KMS-11 (cell line): ENCODE data around the gene MYO7B.

Experiments used
- H2AFZ ChIP-seq: fragments of 200-600 bp; sonication (generic); 2 replicates; pipeline ENCODE4 v1.6.1; 2016; ENCODE audit warnings: antibody characterized with exemption, mixed run types, low read depth
- H3K27ac ChIP-seq: fragments of 200-600 bp; sonication (generic); 2 replicates; pipeline ENCODE4 v1.6.1; 2016; ENCODE audit warnings: mild to moderate bottlenecking, mixed run types
- H3K27me3 ChIP-seq: fragments of 200-600 bp; sonication (generic); 2 replicates; pipeline ENCODE4 v1.6.1; 2017; ENCODE audit warnings: mild to moderate bottlenecking, low read depth, mixed run types, moderate library complexity; ENCODE audit not compliant: insufficient read depth
- H3K36me3 ChIP-seq: fragments of 200-600 bp; sonication (generic); 2 replicates; pipeline ENCODE4 v1.6.1; 2017; ENCODE audit warnings: mild to moderate bottlenecking, mixed run types; ENCODE audit not compliant: insufficient read depth
- H3K4me1 ChIP-seq: fragments of 200-600 bp; sonication (generic); 2 replicates; pipeline ENCODE4 v1.6.1; 2016; ENCODE audit warnings: mild to moderate bottlenecking, low read depth, mixed run types; ENCODE audit not compliant: poor library complexity, severe bottlenecking
- H3K4me2 ChIP-seq: fragments of 200-600 bp; sonication (generic); 2 replicates; pipeline ENCODE4 v1.7.0; 2016; ENCODE audit warnings: mild to moderate bottlenecking, mixed run types
- H3K4me3 ChIP-seq: fragments of 200-600 bp; sonication (generic); IDR thresholded peaks from 2 replicates; pipeline ENCODE4 v1.6.1; 2017; ENCODE audit warnings: low read depth, low read length, mixed read lengths; ENCODE audit not compliant: insufficient read depth
- H3K79me2 ChIP-seq: fragments of 200-600 bp; sonication (generic); 2 replicates; pipeline ENCODE4 v1.6.1; 2016; ENCODE audit warnings: low read depth, mixed run types; ENCODE audit not compliant: insufficient read depth
- H3K9ac ChIP-seq: fragments of 200-600 bp; sonication (generic); 2 replicates; pipeline ENCODE4 v1.6.1; 2016; ENCODE audit warnings: mild to moderate bottlenecking, mixed run types
- H4K20me1 ChIP-seq: fragments of 200-600 bp; sonication (generic); 2 replicates; pipeline ENCODE4 v1.6.1; 2016; ENCODE audit warnings: mild to moderate bottlenecking, mixed run types; ENCODE audit not compliant: insufficient read depth
- TF ChIP-seq, protein P1 (sequence below): fragments of 200-600 bp; sonication (generic); conservative IDR thresholded peaks from 2 replicates; pipeline ENCODE4 v1.6.1; 2017; ENCODE audit warnings: low read depth, mild to moderate bottlenecking, antibody characterized with exemption, low read length, moderate library complexity, mixed read lengths

MYO7B gene

DNA sequence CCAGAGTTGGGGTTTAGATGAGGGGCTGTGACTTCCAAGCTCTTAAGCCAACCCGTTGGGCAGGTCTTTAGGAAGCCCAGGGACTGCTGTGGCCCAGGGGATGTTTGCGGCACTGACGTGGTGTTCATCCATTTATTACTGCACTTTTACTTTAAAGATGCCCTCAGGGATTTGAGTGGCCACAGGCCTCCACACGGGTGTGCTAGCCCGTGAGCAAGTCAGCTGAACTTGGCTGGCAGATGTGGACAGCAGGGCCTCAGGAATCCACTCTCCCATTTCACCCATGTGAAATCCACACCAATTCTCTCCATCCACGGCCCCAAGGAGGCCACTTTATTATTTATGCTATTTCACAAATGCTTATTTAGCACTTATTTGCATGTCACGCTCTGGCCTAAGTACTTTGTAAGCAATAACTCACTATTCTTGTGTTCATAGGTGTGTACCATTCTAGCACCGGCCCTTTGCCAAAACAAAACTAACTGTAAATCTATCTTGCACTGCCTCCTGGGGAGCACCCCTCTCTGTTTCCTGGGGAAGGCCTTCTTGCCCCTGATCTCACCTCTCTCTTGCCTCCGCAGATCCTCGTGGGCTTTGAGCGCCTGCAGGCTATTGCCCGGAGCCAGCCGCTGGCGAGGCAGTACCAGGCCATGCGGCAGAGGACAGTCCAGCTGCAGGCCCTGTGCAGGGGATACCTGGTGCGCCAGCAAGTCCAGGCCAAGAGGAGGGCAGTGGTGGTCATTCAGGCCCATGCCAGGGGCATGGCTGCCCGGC, 71.3 kb downstream of the MYO7B start:
- TF ChIP-seq, protein P1, sequence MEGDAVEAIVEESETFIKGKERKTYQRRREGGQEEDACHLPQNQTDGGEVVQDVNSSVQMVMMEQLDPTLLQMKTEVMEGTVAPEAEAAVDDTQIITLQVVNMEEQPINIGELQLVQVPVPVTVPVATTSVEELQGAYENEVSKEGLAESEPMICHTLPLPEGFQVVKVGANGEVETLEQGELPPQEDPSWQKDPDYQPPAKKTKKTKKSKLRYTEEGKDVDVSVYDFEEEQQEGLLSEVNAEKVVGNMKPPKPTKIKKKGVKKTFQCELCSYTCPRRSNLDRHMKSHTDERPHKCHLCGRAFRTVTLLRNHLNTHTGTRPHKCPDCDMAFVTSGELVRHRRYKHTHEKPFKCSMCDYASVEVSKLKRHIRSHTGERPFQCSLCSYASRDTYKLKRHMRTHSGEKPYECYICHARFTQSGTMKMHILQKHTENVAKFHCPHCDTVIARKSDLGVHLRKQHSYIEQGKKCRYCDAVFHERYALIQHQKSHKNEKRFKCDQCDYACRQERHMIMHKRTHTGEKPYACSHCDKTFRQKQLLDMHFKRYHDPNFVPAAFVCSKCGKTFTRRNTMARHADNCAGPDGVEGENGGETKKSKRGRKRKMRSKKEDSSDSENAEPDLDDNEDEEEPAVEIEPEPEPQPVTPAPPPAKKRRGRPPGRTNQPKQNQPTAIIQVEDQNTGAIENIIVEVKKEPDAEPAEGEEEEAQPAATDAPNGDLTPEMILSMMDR, result no peak
- no peaks in the 10 kb centered on the region for H4K20me1 ChIP-seq
- H3K4me1 ChIP-seq, result no peaks in the 10 kb centered on the region
- H3K79me2 ChIP-seq, result no peaks in the 10 kb centered on the region
- H3K27me3 ChIP-seq, result no peaks in the 10 kb centered on the region
- no peak overlapping the region for H3K4me3 ChIP-seq
- H3K9ac ChIP-seq, result no peak overlapping the region
- H2AFZ ChIP-seq, result no peak overlapping the region
- no peaks in the 10 kb centered on the region for H3K36me3 ChIP-seq
- H3K4me2 ChIP-seq, result no peak overlapping the region
- no peak overlapping the region for H3K27ac ChIP-seq

DNA sequence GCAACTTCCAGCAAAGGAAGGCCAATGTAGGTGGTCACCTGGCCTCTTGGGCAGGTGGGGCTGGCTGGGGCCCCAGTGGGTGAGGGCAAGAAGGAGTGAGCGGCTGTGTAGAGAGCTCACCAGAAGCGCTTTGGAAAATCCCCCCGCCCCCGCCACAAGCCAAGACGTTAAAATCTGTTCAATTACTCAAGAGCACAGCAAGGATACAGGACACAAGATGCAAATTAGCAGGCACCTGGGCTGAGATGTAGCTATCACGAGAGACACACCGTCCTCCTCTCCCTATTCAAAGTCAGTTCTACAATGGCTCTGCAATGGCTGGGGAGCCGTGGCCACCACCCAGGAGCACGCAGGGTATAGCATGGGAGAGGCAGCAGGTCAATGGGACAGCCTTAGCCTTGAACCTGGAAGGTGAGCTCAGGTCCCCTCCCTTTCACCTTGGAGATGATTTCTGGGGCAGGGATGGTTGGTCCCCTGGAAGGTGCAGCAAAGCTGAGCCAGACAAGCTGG, 72.0 kb downstream of the MYO7B start:
- no peaks in the 10 kb centered on the region for H3K27me3 ChIP-seq
- no peaks in the 10 kb centered on the region for H3K79me2 ChIP-seq
- H3K36me3 ChIP-seq, result no peaks in the 10 kb centered on the region
- no peak overlapping the region for H3K4me2 ChIP-seq
- H3K27ac ChIP-seq, result no peak overlapping the region
- TF ChIP-seq, protein P1, result no peak
- H4K20me1 ChIP-seq, result no peaks in the 10 kb centered on the region
- no peaks in the 10 kb centered on the region for H3K4me1 ChIP-seq
- no peak overlapping the region for H3K9ac ChIP-seq
- no peak overlapping the region for H3K4me3 ChIP-seq
- no peak overlapping the region for H2AFZ ChIP-seq

DNA sequence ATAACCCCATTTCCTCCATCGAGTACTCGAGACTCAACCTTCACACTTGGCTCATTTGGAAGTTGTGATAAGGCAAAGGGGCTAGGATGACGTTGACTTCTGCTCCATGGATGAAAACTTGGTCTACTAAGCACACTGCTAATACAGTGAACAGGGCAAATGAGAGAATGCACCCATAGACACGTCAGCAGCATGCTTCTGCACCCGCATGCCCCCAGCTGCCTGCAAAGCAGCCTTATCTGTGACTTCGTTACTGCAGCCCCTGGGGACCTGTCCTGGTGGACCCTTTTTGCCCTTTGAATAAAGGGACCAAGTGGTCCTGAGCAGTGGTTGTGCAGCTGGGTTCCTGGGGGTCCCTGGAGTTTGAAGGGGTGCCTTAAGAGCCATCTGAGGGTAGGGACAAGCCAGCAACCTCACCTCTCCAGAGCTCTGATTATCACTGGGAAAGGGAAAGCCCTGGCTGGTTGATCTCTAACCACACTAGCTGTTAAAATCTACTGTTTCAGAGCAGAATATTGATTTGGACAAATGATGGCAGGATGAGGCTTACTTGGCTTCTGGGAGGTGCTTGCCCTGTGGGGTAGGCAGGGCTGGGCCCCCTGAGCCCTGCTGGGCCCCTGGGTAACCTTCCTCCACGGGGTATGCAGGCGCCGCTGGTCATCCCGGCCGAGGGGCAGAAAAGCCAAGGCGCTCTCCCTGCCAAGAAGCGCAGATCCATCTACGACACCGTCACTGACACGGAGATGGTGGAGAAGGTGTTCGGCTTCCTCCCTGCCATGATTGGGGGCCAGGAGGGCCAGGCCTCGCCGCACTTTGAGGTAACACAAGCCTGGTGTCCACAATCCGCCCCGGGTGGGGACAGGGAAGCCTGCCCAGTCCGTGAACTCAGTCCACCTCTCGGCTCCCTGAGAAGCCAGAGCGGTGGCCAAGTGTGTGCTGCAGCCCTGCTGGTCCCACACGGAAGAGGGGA, 72.9 kb downstream of the MYO7B start:
- Histone ChIP-seq H3K36me3 (no peaks in the 10 kb centered on the region), H3K9ac (no peak overlapping the region), H3K4me3 (no peak overlapping the region), H2AFZ (no peak overlapping the region), H4K20me1 (no peaks in the 10 kb centered on the region), H3K27me3 (no peaks in the 10 kb centered on the region), H3K4me1 (no peaks in the 10 kb centered on the region), H3K79me2 (no peaks in the 10 kb centered on the region), H3K4me2 (no peak overlapping the region), H3K27ac (no peak overlapping the region)
- TF ChIP-seq, protein P1, result no peak

DNA sequence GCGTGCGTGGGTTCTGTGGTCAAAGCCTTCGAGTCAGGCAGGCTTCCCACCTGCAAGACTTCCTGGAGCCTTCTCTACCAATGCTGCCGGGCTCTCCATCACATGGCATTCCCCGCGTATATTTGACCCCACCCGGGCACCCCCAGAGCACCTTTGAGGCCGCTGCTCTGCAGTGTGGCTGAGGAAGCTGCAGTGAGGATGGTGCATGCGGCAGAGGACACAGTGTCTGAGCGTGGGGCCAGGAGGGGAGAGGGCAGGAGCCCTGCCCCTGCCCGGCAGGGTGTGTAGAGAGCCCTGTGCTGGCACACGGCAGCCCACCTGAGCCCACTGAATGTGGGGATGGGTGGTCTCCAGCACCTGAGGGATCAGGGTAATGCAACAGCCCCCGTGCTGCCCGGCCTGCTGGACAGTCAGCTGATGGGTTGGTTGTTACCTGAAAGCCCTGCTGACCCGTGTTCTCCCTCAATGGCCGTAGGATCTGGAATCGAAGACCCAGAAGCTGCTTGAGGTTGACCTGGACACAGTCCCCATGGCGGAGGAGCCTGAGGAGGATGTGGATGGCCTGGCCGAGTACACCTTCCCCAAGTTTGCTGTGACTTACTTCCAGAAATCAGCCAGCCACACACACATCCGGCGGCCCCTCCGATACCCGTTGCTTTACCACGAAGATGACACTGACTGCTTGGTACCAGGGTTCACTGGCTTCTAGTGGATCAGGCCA, 73.7 kb downstream of the MYO7B start:
- no peaks in the 10 kb centered on the region for H3K79me2 ChIP-seq
- no peak overlapping the region for H3K4me2 ChIP-seq
- H3K4me3 ChIP-seq, result no peak overlapping the region
- H3K4me1 ChIP-seq, result no peaks in the 10 kb centered on the region
- H3K9ac ChIP-seq, result no peak overlapping the region
- H3K27me3 ChIP-seq, result no peaks in the 10 kb centered on the region
- TF ChIP-seq, protein P1, result no peak
- H2AFZ ChIP-seq, result no peak overlapping the region
- H3K36me3 ChIP-seq, result no peaks in the 10 kb centered on the region
- no peaks in the 10 kb centered on the region for H4K20me1 ChIP-seq
- H3K27ac ChIP-seq, result no peak overlapping the region
